ENCODE measurements around the gene FADS2.

Gene FADS2

GRCh38 chr11:61905067-61905696, 77.1 kb downstream of the FADS2 start:
- no peak for DNase-seq (ENCODE audit: low read depth, low spot score)

DNA sequence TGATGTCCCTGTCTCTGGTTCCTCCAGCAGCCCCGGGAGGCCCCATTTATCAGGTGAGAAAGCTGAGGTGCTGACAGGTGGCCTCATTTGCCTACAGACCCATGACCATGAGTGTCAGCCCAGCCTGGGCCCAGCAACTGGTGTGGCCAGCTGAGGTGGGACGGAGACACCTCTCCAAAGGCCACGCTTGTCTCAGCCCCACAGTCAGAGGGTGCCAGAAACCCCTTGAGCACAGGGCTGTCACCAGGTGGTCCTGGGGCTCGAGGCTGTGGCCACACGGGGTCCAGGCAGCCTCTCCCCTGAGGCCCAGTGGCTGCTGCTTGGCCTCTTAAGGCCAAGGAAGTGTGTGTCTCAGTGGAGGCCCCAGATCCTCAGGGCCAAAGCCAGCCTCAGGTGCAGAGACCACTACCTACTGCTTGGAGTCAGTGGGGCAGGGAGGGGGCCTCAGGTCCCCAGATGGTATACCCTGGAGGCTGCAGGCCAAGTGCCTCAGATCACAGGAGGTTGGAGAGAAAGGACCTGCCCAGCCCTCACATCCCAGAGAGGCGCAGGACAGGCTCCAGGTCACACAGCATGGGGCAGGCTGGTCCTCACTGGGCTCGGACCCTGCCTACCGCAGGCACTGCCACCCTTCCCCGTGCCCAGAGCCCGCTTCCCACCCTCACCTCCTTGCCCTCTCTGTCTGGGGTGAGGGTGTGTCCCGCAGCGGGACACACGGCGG, 77.9 kb downstream of the FADS2 start:
- no peak for DNase-seq (ENCODE audit: low read depth, low spot score)

DNA sequence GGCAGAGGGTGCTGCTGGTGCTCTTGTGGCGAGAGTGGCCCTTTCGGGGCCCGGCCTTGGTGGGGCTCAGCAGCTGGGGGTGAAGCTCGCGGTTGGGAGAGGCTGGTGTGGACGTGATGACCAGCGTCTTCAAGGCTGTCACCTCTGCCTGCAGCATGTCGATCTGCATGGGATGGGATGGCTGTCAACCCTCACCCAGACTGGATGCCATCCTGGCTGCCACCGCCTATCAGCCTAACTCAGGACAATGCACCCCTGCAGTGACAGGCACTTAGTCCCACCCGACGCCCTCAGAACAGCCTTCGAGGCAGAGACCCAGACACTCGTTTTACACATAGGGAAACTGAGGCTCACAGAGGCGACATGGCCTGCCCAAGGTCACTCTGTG, 78.4 kb downstream of the FADS2 start:
- no peak for DNase-seq (ENCODE audit: low read depth, low spot score)

DNA sequence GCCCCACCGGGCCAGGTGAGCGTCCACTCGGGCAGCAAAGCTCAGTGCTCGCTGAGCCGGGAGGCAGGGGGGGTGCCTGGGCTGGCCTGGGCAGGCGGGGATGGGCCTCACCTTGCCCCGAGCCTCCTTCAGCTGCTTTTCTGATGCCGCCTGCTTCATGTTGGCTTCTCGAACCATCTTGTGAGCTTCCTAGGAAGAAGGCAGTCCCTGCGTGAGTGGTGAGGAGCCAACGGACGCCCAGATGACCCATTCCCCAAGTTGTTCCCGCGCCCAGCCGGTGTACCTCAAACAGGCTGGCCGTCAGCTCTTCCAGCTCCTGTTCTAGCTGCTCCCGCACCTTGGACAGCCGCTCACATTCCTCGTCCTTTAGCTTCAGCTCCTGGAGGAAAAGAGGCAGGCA, 79.2 kb downstream of the FADS2 start:
- DNase-seq (ENCODE audit: low read depth, low spot score) = no peak

DNA sequence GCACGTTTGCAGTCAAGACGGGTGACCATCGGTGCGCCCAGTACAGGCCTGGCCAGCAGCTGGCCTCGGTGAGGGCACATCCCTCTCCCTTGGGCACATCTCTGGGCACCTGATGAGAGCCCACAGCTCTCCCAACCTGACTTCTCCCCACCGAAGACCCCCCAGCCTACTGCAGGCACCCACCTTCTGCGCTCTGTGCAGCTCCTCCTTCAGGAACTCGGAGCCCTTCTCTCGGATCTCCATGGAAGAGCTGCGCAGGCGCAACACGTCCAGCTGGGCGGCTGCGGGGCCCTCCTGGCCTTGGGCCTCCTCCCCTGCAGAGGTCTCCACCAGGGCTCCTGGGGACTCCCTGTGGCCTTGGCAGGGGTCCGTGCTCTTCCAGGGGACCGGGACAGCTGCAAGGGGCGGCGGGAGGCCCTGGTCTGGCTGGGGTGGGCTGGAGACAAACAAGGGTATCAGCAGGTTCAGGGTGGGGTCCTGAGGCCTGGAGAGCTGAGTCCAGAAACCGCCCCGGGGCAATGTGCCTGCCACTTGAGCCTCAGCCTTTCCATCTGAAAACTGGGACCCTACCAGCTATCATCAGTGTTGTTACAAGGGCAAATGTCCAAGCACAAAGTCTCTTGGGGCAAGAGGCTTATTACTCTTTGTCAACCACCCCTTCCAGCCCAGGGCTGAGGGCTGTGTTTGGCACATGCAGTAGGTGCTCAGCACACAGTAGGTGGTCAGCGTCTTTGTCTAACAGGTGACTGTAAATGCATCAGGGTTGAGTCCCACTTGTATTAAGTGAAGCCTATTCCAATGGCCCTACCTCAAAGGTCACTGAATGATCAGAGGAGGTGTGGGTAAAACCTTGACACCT, 80.0 kb downstream of the FADS2 start:
- no peak for DNase-seq (ENCODE audit: low read depth, low spot score)

- DNase-seq (ENCODE audit: low read depth, low spot score) = no peak
Observed at GRCh38 chr11:61908730-61909316, 80.7 kb downstream of the FADS2 start.

GRCh38 chr11:61910187-61911127, 82.4 kb downstream of the FADS2 start:
- no peak for DNase-seq (ENCODE audit: low read depth, low spot score)

GRCh38 chr11:61911128-61911700, 83.1 kb downstream of the FADS2 start:
- no peak for DNase-seq (ENCODE audit: low read depth, low spot score)

- DNase-seq (ENCODE audit: low read depth, low spot score) = no peak
Observed at GRCh38 chr11:61911701-61912529, 83.8 kb downstream of the FADS2 start.

- no peak for DNase-seq (ENCODE audit: low read depth, low spot score)
Observed at GRCh38 chr11:61912530-61912898, 84.4 kb downstream of the FADS2 start.

- no peak for DNase-seq (ENCODE audit: low read depth, low spot score)
Observed at GRCh38 chr11:61912991-61913698, 85.0 kb downstream of the FADS2 start.

DNA sequence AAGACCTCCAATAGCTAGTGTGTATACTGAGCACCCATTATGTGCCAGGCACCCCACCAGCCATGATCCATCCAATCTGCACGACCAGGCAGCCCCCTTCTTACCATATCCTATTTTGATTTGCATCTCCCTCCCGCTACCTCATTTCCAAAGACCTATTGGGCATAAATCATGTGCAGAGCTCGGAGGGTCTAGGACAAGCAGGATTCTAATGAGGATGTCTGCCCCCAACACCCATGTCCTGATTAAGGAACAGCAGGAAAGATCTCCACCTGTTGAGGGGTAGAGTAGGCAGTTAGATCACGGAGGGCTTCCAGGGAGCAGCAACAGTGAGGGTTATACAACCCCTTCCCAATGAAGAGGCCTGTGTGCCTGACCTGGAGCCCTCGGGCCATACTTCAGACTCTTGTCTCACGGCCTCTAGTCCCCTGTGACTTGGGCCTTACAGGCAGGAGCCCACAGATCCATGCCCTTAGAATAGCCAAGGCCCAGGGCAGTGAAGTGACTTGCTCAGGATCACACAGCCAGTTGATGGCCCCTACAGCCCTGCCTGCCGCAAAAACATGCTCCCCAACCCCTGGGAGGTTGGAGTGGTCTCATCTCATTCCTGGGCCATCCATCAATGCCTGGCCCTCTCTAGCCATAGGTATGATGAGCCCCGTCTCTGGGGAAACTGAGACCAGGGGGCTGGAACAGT, 85.7 kb downstream of the FADS2 start:
- DNase-seq (ENCODE audit: low read depth, low spot score) = no peak

DNA sequence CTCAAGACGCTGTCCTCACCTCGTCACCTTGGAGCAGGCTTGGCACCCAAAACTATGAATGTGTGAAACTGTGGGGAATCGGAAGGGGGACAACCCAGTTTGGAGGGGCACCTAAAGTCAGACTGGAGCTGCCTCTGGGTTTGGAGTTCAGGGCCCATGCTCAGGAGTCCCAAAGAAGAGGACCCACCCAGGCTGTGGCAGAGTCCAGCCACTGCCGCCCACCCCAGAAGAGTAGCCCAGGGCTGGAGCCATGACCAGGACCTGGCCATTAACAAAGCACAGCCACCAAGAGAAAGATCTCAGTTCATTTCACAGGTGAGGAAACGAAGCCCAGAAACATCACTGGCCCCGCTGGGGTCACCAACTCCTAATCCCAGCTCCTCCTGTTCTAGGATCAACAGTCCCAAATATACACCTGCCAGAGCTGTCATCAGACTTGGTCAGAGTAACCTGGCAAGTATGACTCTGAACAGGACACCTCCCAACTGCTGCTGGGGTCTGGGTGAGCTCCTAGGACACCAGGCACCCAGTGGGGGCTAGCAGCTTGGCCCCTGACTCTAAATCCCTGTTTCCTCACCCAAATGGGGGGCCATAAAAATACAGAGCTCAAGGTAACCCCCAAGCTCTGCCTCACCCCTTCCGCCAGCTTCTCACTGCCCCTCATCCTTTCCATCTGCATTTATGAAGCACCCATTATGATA, 86.5 kb downstream of the FADS2 start:
- DNase-seq (ENCODE audit: low read depth, low spot score) = no peak

DNA sequence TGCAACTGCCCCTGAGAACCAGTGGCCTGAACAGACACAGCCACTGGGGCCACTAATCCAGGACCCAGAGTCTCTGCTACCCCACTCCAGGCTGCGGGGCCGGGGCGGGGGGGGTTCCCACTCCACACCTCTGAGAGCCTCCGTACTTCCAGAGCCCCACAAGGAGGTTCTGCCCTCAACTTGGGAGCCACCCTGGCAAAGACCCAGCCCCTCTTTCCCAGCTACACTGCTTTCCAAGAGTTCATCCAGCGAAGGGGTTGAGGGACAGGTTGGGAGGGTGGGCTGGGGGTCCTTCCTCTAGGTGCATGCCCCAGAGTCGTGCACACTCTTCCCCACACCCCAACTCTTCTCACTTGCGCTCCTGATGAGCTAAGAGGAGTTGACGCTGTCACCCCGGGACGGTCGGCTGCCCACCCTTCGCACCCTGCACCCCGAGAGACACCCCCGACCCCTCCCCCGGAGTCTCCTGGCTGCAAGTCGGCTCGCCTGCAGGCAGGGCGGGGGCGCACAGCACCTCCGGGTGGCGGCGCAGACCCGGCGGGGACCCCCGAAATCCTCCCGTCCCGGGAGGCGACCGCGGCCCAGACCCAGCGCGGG, 88.7 kb downstream of the FADS2 start:
- DNase-seq (ENCODE audit: low read depth, low spot score) = no peak

Measured in iPS DF 19.7 (cell line).